K562 (cell line): ENCODE results near the gene KLHL20. TPM values are rescaled to one million over a fixed set of nuclear protein-coding genes. Genes with fewer than 3 reads are reported as not detected.

Experiments used
- ATAC-seq: fragments of 200-7000 bp; cut with Tn5 transposase; 3 replicates; pipeline ENCODE4 v1.9.1; 2020; ENCODE audit warnings: moderate library complexity
- BruUV-seq: library from RNA; stranded (reverse); fragments of 400-500 nt; replicated peaks from 2 replicates; lab custom pipeline; 2021; lab: Mats Ljungman, UMichigan
- CTCF ChIA-PET: fragments of 300-600 bp; formaldehyde crosslinking; extraction: SDS; loops from one replicate; lab custom pipeline; 2021; ENCODE audit warnings: low intra/inter-chr PET ratio; lab: Yijun Ruan, JAX
- POLR2A ChIA-PET: fragments of 300-600, 350-650 bp; sonication (Branson Sonifier 250); formaldehyde crosslinking; extraction: SDS; loops from one replicate; lab custom pipeline; 2021; ENCODE audit warnings: antibody characterized with exemption, inconsistent platforms; lab: Yijun Ruan, JAX
- DNase-seq, 4 experiments: peaks; one replicate each; pipeline versions ENCODE4 v3.0.0 to v3.0.0-alpha.2; 2011 to 2018; ENCODE audit warnings: low spot score in 3 of 4, mixed read lengths in 3 of 4; ENCODE audit errors: extremely low read depth in 1 of 4
- FAIRE-seq: peaks from 2 replicates; lab custom pipeline; 2011; peaks lifted over from hg19 to GRCh38; lab: Jason Lieb, UNC
- H2AFZ ChIP-seq: 2 replicates; pipeline ENCODE4 v1.6.0; 2011; ENCODE audit warnings: low read depth, low read length, control low read depth, inconsistent platforms
- H3K27ac ChIP-seq: fragments of 200-600 bp; 3 replicates; pipeline ENCODE4 v1.8.0; 2011; ENCODE audit warnings: low read depth, mild to moderate bottlenecking, control low read depth, inconsistent platforms, low read length, moderate library complexity, mixed read lengths; ENCODE audit errors: extremely low read depth
- H3K27me3 ChIP-seq, 2 experiments: fragments of 300-600 bp in 1 of 2; 2 replicates in 1 of 2; 3 replicates in 1 of 2; pipeline versions ENCODE4 v1.6.0 to v1.8.0; 2011; ENCODE audit warnings: inconsistent platforms in 2 of 2, low read length in 2 of 2, mild to moderate bottlenecking in 1 of 2, mixed read lengths in 1 of 2, moderate library complexity in 1 of 2; ENCODE audit not compliant: control insufficient read depth in 2 of 2, insufficient read depth in 2 of 2
- H3K36me3 ChIP-seq: fragments of 300-600 bp; 3 replicates; pipeline ENCODE4 v1.8.0; 2011; ENCODE audit warnings: mild to moderate bottlenecking, low read length, inconsistent platforms; ENCODE audit not compliant: control insufficient read depth, insufficient read depth
- H3K4me1 ChIP-seq, 2 experiments: fragments of 200-600 bp in 1 of 2; replicated peaks in 1 of 2; 2 replicates in 1 of 2; 3 replicates in 1 of 2; pipeline versions ENCODE4 v1.5.1 to v1.8.0; 2011; ENCODE audit warnings: inconsistent platforms in 2 of 2, low read length in 2 of 2, mild to moderate bottlenecking in 1 of 2, mixed read lengths in 1 of 2, moderate library complexity in 1 of 2; ENCODE audit not compliant: control insufficient read depth in 2 of 2, insufficient read depth in 2 of 2
- H3K4me2 ChIP-seq: 2 replicates; pipeline ENCODE4 v1.6.1; 2011; ENCODE audit warnings: low read length, control low read depth, inconsistent platforms, mixed read lengths; ENCODE audit not compliant: insufficient read depth
- H3K4me3 ChIP-seq: fragments of 200-600 bp; sonication (generic), shearing (Covaris generic); 2 replicates; pipeline ENCODE4 v1.5.1; 2016; ENCODE audit warnings: control low read depth, inconsistent platforms
- H3K79me2 ChIP-seq: fragments of 200-600 bp; 3 replicates; pipeline ENCODE4 v1.8.0; 2011; ENCODE audit warnings: low read length, inconsistent platforms; ENCODE audit not compliant: control insufficient read depth, insufficient read depth
- H3K9ac ChIP-seq, 2 experiments: 2 replicates each; pipeline versions ENCODE4 v1.6.0 to v1.6.1; 2011; ENCODE audit warnings: low read depth in 2 of 2, low read length in 2 of 2, control low read depth in 1 of 2, inconsistent platforms in 1 of 2, mild to moderate bottlenecking in 1 of 2, mixed read lengths in 1 of 2; ENCODE audit not compliant: insufficient read depth in 1 of 2
- H3K9me1 ChIP-seq: one replicate; pipeline ENCODE4 v1.6.0; 2011; ENCODE audit warnings: inconsistent platforms, mild to moderate bottlenecking, low read length, moderate library complexity; ENCODE audit not compliant: control insufficient read depth, insufficient read depth
- H3K9me3 ChIP-seq: replicated peaks from 2 replicates; pipeline ENCODE4 v1.5.1; 2011; ENCODE audit warnings: low read depth, low read length, inconsistent platforms; ENCODE audit not compliant: control insufficient read depth, insufficient read depth
- H4K20me1 ChIP-seq: replicated peaks from 2 replicates; pipeline ENCODE4 v1.6.1; 2011; ENCODE audit warnings: low read length, inconsistent platforms, mixed read lengths; ENCODE audit not compliant: control insufficient read depth, insufficient read depth
- C11orf30 ChIP-seq: fragments of 450-650 bp; IDR thresholded peaks from 2 replicates; pipeline ENCODE4 v1.6.1; 2016; ENCODE audit warnings: low read depth, mild to moderate bottlenecking
- CHCHD3 ChIP-seq: fragments of 250-450 bp; sonication (Bioruptor Pico); IDR thresholded peaks from 2 replicates; pipeline ENCODE4 v2.1.2; 2022; ENCODE audit warnings: mild to moderate bottlenecking
- KDM1A ChIP-seq, 2 experiments: fragments of 450-650 bp; IDR thresholded peaks; 2 replicates each; pipeline ENCODE4 v1.6.1; 2016; ENCODE audit warnings: mild to moderate bottlenecking in 2 of 2
- MAFF ChIP-seq: IDR thresholded peaks from 2 replicates; pipeline ENCODE4 v1.6.1; 2012; ENCODE audit warnings: low read length, improper control_type of control experiment
- MAFG ChIP-seq: fragments of 450-650 bp; conservative IDR thresholded peaks from 2 replicates; pipeline ENCODE4 v1.6.1; 2016; ENCODE audit warnings: missing genetic modification characterization, missing compliant biosample characterization
- NFE2 ChIP-seq: IDR thresholded peaks from 2 replicates; pipeline ENCODE4 v1.6.1; 2014; ENCODE audit warnings: antibody characterized with exemption, low read depth
- RBM39 ChIP-seq: fragments of 200-400 bp; formaldehyde crosslinking; optimal IDR thresholded peaks from 2 replicates; pipeline ENCODE3; 2018; ENCODE audit warnings: low read depth, low read length
- SAFB ChIP-seq: fragments of 200-400 bp; formaldehyde crosslinking; IDR thresholded peaks from 2 replicates; pipeline ENCODE4 v1.6.1; 2017; ENCODE audit warnings: low read depth, low read length, borderline replicate concordance
- SMARCA4 ChIP-seq: fragments of 450-650 bp; IDR thresholded peaks from 2 replicates; pipeline ENCODE4 v1.6.1; 2016
- SMARCE1 ChIP-seq: fragments of 450-650 bp; IDR thresholded peaks from 2 replicates; pipeline ENCODE4 v1.7.1; 2016; ENCODE audit warnings: mild to moderate bottlenecking
- STAT5A ChIP-seq: IDR thresholded peaks from 2 replicates; pipeline ENCODE4 v1.6.1; 2012; ENCODE audit warnings: low read length, inconsistent platforms, borderline replicate concordance
- ZNF184 ChIP-seq: sonication (generic); formaldehyde crosslinking; IDR thresholded peaks from 2 replicates; pipeline ENCODE4 v1.5.0; 2020; ENCODE audit warnings: missing genetic modification reagents
- ZNF316 ChIP-seq: fragments of 450-650 bp; IDR thresholded peaks from 2 replicates; pipeline ENCODE4 v1.6.1; 2016
- ZNF780A ChIP-seq: fragments of 250-450 bp; sonication (Bioruptor Pico); IDR thresholded peaks from 2 replicates; pipeline ENCODE4 v1.5.0; 2021; ENCODE audit warnings: mild to moderate bottlenecking
- WGBS: fragments of 100-300 bp; shearing (Covaris generic); methylation state at CpG from one replicate; pipeline ENCODE4 v1.1.6; 2016; ENCODE audit warnings: low coverage, mixed read lengths; ENCODE audit not compliant: insufficient coverage; ENCODE audit errors: missing lambda C conversion rate; 5-methylcytosine and 5-hydroxymethylcytosine counted together
- in situ Hi-C: fragments of 300-500 bp; cut with MboI; formaldehyde crosslinking; loops from 4 replicates; pipeline ENCODE4 v1.15.0; 2018; ENCODE audit warnings: inconsistent platforms, mixed read lengths
- intact Hi-C: fragments of 100-400 bp; cut with micrococcal nuclease; formaldehyde crosslinking; loops from 2 replicates; pipeline ENCODE4 v1.14.2; 2022
- polyA plus RNA-seq, 8 experiments: library from polyadenylated mRNA; depleted of rRNA in 4 of 8; stranded (reverse) in 5 of 8; unstranded in 3 of 8; fragments of >200 nt; fragmentation: Nextera tagmentation in 2 of 8; fragmentation: Illumina TruSeq in 1 of 8; extraction: Ambion mirVana in 2 of 8; extraction: Trizol in 1 of 8; gene quantifications; 2 replicates each; pipeline versions ENCODE4 v1.2.1 to v1.2.3, GENCODE V29; 2011 to 2014; ENCODE audit warnings: inconsistent platforms in 1 of 8, missing spikeins in 1 of 8
- total RNA-seq, 7 experiments: library from RNA; depleted of rRNA in 6 of 7; stranded (reverse); fragments of >200 nt in 6 of 7; fragmentation: Illumina TruSeq in 2 of 7; extraction: Trizol in 2 of 7; gene quantifications; 2 replicates each; pipeline versions ENCODE4 v1.2.1 to v1.2.3, GENCODE V29; 2011 to 2021; ENCODE audit warnings: low replicate concordance in 1 of 7
- TF ChIP-seq, protein P1 (sequence below): fragments of 450-650 bp; IDR thresholded peaks from 2 replicates; pipeline ENCODE4 v1.6.1; 2017; ENCODE audit warnings: antibody characterized with exemption, mild to moderate bottlenecking

KLHL20 gene
- total and polyA plus RNA-seq, 9 of the 15 experiments (the other 6 are each of a cell fraction or from before 2014, with no cell fraction given), result 8.9 to 23.2 (median 16.8) TPM

GRCh38 chr1:173705117-173705516, 9.7 kb upstream of the KLHL20 start:
- ATAC-seq (no peak), DNase-seq (no peak), FAIRE-seq (no peak)
- peaks cover 0 to 5% of the 10 kb centered on the region in 2 experiments; a peak in 1 of 5 replicates for H3K4me1 ChIP-seq
- in situ Hi-C loops (no loop called here), intact Hi-C loops (no loop called here)
- TF ChIP-seq ZNF184 (CRISPR knock-in tag), result no peak
- TF ChIP-seq ZNF780A (CRISPR knock-in tag), result no peak
- TF ChIP-seq STAT5A, result no peak
- no peak for TF ChIP-seq RBM39
- no peaks in the 10 kb centered on the region for H4K20me1 ChIP-seq
- no peaks in the 10 kb centered on the region for H3K36me3 ChIP-seq
- no peaks in the 10 kb centered on the region for H3K9me1 ChIP-seq
- H2AFZ ChIP-seq, result no peak overlapping the region
- whole genome bisulfite sequencing, result 36% methylated on average over 5 of the region's 5 CpGs
- no peaks in the 10 kb centered on the region for H3K27me3 ChIP-seq
- no peak overlapping the region for H3K9ac ChIP-seq
- no peak overlapping the region for H3K4me3 ChIP-seq
- H3K9me3 ChIP-seq, result no peaks in the 10 kb centered on the region
- no TSS peak for BruUV-seq
- H3K27ac ChIP-seq, result no peak overlapping the region
- CTCF ChIA-PET, result interaction anchor here (0.6 kb wide), 1 partner anchor 32 kb away, joined by 3 read pairs; no protein-coding TSS in a partner anchor
- H3K79me2 ChIP-seq, result no peaks in the 10 kb centered on the region
- no peak overlapping the region for H3K4me2 ChIP-seq
- POLR2A ChIA-PET, result interaction anchor here (0.7 to 2.6 kb wide), 3 partner anchors 9 to 16 kb away, joined by 3 to 15 read pairs (median 3); partner anchors contain the start of gene KLHL20

DNA sequence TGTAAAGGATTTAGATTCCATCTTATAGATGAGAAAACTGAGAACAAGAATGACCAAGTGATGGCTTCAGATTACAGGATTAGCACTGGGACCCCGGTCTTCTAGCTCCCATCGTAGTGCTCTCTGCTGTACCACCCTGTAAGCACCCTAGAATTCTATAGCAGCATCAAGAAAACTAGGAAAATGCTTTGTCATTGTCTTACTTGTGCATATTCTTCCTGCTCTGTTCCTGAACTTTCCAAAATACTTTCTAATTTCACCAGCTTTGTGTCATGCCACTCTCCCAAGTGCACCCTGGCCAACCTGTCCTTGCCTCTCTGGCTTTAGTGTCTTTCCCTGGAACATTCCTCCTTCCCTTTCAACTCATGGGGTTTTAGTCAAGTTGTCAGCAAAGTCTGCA, 6.0 kb upstream of the KLHL20 start:
- no TSS peak for BruUV-seq
- Histone ChIP-seq H3K4me2 (peak overlapping the region; percentile 19; the same call in 1 of the 2 replicates), H3K27me3 (no peaks in the 10 kb centered on the region), H3K4me3 (no peak overlapping the region), H3K9me3 (no peaks in the 10 kb centered on the region), H3K79me2 (no peaks in the 10 kb centered on the region), H2AFZ (peak overlapping the region; percentile 77), H3K36me3 (no peaks in the 10 kb centered on the region), H3K27ac (no peak overlapping the region), H3K9ac (no peak overlapping the region), H3K4me1 (peaks cover 0 to 5% of the 10 kb centered on the region in 2 experiments; a peak in 1 of 5 replicates), H4K20me1 (no peaks in the 10 kb centered on the region), H3K9me1 (no peaks in the 10 kb centered on the region)
- 75% methylated on average over 2 of the region's 2 CpGs for WGBS
- in situ Hi-C loops, result no loop called here
- ChIA-PET POLR2A (interaction anchor here (1.0 to 1.2 kb wide), 5 partner anchors 10 to 159 kb away, joined by 3 to 5 read pairs (median 3); partner anchors contain the start of gene GAS5), CTCF (no interaction called here)
- FAIRE-seq (no peak), DNase-seq (no peak), ATAC-seq (peak; percentile 10; the same call in 1 of the 3 replicates)
- intact Hi-C loops, result no loop called here
- TF ChIP-seq MAFF (0 out of 2 replicates have a peak, but pooled peaks have one; percentile 27), MAFG (tag) (peak; percentile 91), KDM1A (IDR thresholded peaks at IDR 0.05) (no peak), NFE2 (peak; percentile 80), SMARCE1 (0 out of 2 replicates have a peak, but pooled peaks have one; percentile 25), C11orf30 (peak; percentile 84), SMARCA4 (peak; percentile 37; the same call in 1 of the 2 replicates), SAFB (no peak), CHCHD3 (CRISPR knock-in tag) (no peak), ZNF316 (peak; percentile 81)
- TF ChIP-seq, protein P1, sequence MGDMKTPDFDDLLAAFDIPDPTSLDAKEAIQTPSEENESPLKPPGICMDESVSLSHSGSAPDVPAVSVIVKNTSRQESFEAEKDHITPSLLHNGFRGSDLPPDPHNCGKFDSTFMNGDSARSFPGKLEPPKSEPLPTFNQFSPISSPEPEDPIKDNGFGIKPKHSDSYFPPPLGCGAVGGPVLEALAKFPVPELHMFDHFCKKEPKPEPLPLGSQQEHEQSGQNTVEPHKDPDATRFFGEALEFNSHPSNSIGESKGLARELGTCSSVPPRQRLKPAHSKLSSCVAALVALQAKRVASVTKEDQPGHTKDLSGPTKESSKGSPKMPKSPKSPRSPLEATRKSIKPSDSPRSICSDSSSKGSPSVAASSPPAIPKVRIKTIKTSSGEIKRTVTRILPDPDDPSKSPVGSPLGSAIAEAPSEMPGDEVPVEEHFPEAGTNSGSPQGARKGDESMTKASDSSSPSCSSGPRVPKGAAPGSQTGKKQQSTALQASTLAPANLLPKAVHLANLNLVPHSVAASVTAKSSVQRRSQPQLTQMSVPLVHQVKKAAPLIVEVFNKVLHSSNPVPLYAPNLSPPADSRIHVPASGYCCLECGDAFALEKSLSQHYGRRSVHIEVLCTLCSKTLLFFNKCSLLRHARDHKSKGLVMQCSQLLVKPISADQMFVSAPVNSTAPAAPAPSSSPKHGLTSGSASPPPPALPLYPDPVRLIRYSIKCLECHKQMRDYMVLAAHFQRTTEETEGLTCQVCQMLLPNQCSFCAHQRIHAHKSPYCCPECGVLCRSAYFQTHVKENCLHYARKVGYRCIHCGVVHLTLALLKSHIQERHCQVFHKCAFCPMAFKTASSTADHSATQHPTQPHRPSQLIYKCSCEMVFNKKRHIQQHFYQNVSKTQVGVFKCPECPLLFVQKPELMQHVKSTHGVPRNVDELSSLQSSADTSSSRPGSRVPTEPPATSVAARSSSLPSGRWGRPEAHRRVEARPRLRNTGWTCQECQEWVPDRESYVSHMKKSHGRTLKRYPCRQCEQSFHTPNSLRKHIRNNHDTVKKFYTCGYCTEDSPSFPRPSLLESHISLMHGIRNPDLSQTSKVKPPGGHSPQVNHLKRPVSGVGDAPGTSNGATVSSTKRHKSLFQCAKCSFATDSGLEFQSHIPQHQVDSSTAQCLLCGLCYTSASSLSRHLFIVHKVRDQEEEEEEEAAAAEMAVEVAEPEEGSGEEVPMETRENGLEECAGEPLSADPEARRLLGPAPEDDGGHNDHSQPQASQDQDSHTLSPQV, result 0 out of 2 replicates have a peak, but pooled peaks have one; percentile 13
